Esophagus muscularis mucosa (tissue), 4 donors: ENCODE results near the gene GRM4. TPM values are rescaled to one million over a fixed set of nuclear protein-coding genes. Genes with fewer than 3 reads are reported as not detected.

Source experiments
- DNase-seq: peaks from one replicate; pipeline ENCODE4 v3.0.0-alpha.2; 2017; ENCODE audit errors: extremely low spot score
- H3K27ac ChIP-seq, 4 donors: fragments of 200-600 bp; sonication (generic); replicated peaks in 1 of 4; 1 replicate in 3 of 4; 2 replicates in 1 of 4; pipeline ENCODE4 v1.5.1; 2016 to 2019; ENCODE audit warnings: mild to moderate bottlenecking in 1 of 4
- H3K27me3 ChIP-seq, 4 donors: fragments of 200-600 bp; sonication (generic); one replicate each; pipeline versions ENCODE4 v1.5.1 to v1.6.0; 2016 to 2019
- H3K36me3 ChIP-seq, 4 donors: fragments of 200-600 bp; sonication (generic); one replicate each; pipeline ENCODE4 v1.5.1; 2016 to 2019
- H3K4me1 ChIP-seq, 4 donors: fragments of 200-600 bp; sonication (generic); one replicate each; pipeline ENCODE4 v1.5.1; 2016 to 2019
- H3K4me3 ChIP-seq, 4 donors: fragments of 200-600 bp; sonication (generic); 1 replicate in 2 of 4; 2 replicates in 2 of 4; pipeline ENCODE4 v1.5.1; 2016 to 2019; ENCODE audit warnings: mild to moderate bottlenecking in 4 of 4, moderate library complexity in 1 of 4
- H3K9me3 ChIP-seq, 4 donors: fragments of 200-600 bp; sonication (generic); 1 replicate in 3 of 4; 2 replicates in 1 of 4; pipeline ENCODE4 v1.5.1; 2016 to 2019
- CTCF ChIP-seq, 3 experiments: fragments of 200-600 bp in 2 of 3; fragments of 450-650 bp in 1 of 3; sonication (generic) in 2 of 3; IDR thresholded peaks; one replicate each; pipeline ENCODE4 v1.5.1; 2017 to 2019; ENCODE audit warnings: antibody characterized with exemption in 3 of 3, mild to moderate bottlenecking in 2 of 3, moderate library complexity in 1 of 3
- EP300 ChIP-seq: sonication (generic); formaldehyde crosslinking; IDR thresholded peaks from one replicate; pipeline ENCODE4 v1.6.1; 2017; ENCODE audit warnings: antibody characterized with exemption
- POLR2A ChIP-seq: fragments of 450-650 bp; IDR thresholded peaks from one replicate; pipeline ENCODE4 v1.6.1; 2017; ENCODE audit warnings: antibody characterized with exemption, moderate library complexity, mild to moderate bottlenecking, low read depth
- POLR2AphosphoS5 ChIP-seq, 2 donors: sonication (generic); formaldehyde crosslinking; IDR thresholded peaks; one replicate each; pipeline ENCODE4 v1.6.1; 2017; ENCODE audit warnings: antibody characterized with exemption in 2 of 2
- WGBS: methylation state at CpG from one replicate; pipeline ENCODE4 v1.1.5; 2018; 5-methylcytosine and 5-hydroxymethylcytosine counted together
- intact Hi-C: fragments of 100-400 bp; cut with DNase I; formaldehyde crosslinking; loops from one replicate; pipeline ENCODE4 v1.15.1; 2023
- total RNA-seq, 4 donors: library from RNA; depleted of rRNA; stranded (reverse); fragments of >200 nt; gene quantifications; one replicate each; pipeline versions ENCODE4 v1.1.0 to v1.2.1, GENCODE V29; 2016

The GRM4 gene
- total RNA-seq, 4 donors from 2014 or later: not detected

- no peaks in the 10 kb centered on the region for H3K36me3 ChIP-seq
- no peaks in the 10 kb centered on the region for H3K4me1 ChIP-seq
- H3K4me3 ChIP-seq: no peak overlapping the region
- intact Hi-C loops: loop anchor here (5.0 kb wide), 1 partner anchor 255 kb away; no protein-coding TSS in a partner anchor
- no peak for DNase-seq
- WGBS: no CpG with 5 or more reads among the region's 17 CpGs
- H3K27ac ChIP-seq: no peak overlapping the region
- H3K27me3 ChIP-seq: peaks cover 0 to 64% (median 0%) of the 10 kb centered on the region in 4 donors
- TF ChIP-seq POLR2AphosphoS5 (IDR thresholded peaks at IDR 0.05): no peak
- TF ChIP-seq POLR2A: no peak
- peak; percentile 52 to 69 (median 60) for TF ChIP-seq CTCF (IDR thresholded peaks at IDR 0.05)
- H3K9me3 ChIP-seq: peaks cover 0 to 6% (median 2%) of the 10 kb centered on the region in 4 donors
Observed at GRCh38 chr6:34027445-34027936, 118.4 kb downstream of the GRM4 start.

- H3K36me3 ChIP-seq: no peaks in the 10 kb centered on the region
- TF ChIP-seq CTCF (IDR thresholded peaks at IDR 0.05): no peak
- TF ChIP-seq POLR2AphosphoS5 (IDR thresholded peaks at IDR 0.05): no peak
- no peak for TF ChIP-seq POLR2A
- no peak for TF ChIP-seq EP300
- peaks cover 0 to 71% (median 0%) of the 10 kb centered on the region in 4 donors for H3K27me3 ChIP-seq
- H3K4me1 ChIP-seq: no peaks in the 10 kb centered on the region
- no peak for DNase-seq
- 66% methylated on average over 8 of the region's 8 CpGs for WGBS
- peaks cover 0 to 6% (median 2%) of the 10 kb centered on the region in 4 donors for H3K9me3 ChIP-seq
- H3K4me3 ChIP-seq: no peak overlapping the region
- intact Hi-C loops: loop anchor here (5.0 kb wide), 1 partner anchor 254 kb away; no protein-coding TSS in a partner anchor
- H3K27ac ChIP-seq: no peak overlapping the region
Observed at GRCh38 chr6:34025861-34026260, 120.0 kb downstream of the GRM4 start.

GRCh38 chr6:34025112-34025807 lies 120.6 kb downstream of the GRM4 start:
- no peak overlapping the region for H3K4me3 ChIP-seq
- H3K4me1 ChIP-seq: no peaks in the 10 kb centered on the region
- DNase-seq: no peak
- TF ChIP-seq EP300 (no peak), CTCF (IDR thresholded peaks at IDR 0.05) (no peak), POLR2A (no peak), POLR2AphosphoS5 (IDR thresholded peaks at IDR 0.05) (no peak)
- 88% methylated on average over 5 of the region's 8 CpGs for WGBS
- H3K36me3 ChIP-seq: no peaks in the 10 kb centered on the region
- H3K9me3 ChIP-seq: peaks cover 0 to 6% (median 2%) of the 10 kb centered on the region in 4 donors
- peaks cover 0 to 77% (median 0%) of the 10 kb centered on the region in 4 donors for H3K27me3 ChIP-seq
- no peak overlapping the region for H3K27ac ChIP-seq
- intact Hi-C loops: loop anchor here (5.0 kb wide), 1 partner anchor 253 kb away; no protein-coding TSS in a partner anchor

GRCh38 chr6:34022873-34023255 lies 123.0 kb downstream of the GRM4 start:
- no peak overlapping the region for H3K27ac ChIP-seq
- DNase-seq: no peak
- no peak overlapping the region for H3K4me3 ChIP-seq
- no peaks in the 10 kb centered on the region for H3K4me1 ChIP-seq
- peaks cover 0 to 6% (median 2%) of the 10 kb centered on the region in 4 donors for H3K9me3 ChIP-seq
- WGBS: 88% methylated on average over 9 of the region's 9 CpGs
- intact Hi-C loops: no loop called here
- H3K27me3 ChIP-seq: peaks cover 0 to 79% (median 0%) of the 10 kb centered on the region in 4 donors
- no peaks in the 10 kb centered on the region for H3K36me3 ChIP-seq
- no peak for TF ChIP-seq POLR2AphosphoS5 (IDR thresholded peaks at IDR 0.05)
- TF ChIP-seq CTCF (IDR thresholded peaks at IDR 0.05): no peak
- TF ChIP-seq POLR2A: no peak
- TF ChIP-seq EP300: no peak
